GM23338 (cell line): ENCODE data around the gene NOSTRIN. TPM values are rescaled to one million over a fixed set of nuclear protein-coding genes. Genes with fewer than 3 reads are reported as not detected.

Source experiments
- ATAC-seq: fragments of 200-7000 bp; cut with Tn5 transposase; 3 replicates; pipeline ENCODE4 v1.9.1; 2020
- DNase-seq: peaks from one replicate; pipeline ENCODE4 v3.0.0-alpha.2; 2015; ENCODE audit warnings: low spot score
- H2AFZ ChIP-seq: fragments of 200-600 bp; sonication (generic); 2 replicates; pipeline ENCODE4 v1.8.0; 2016; ENCODE audit warnings: antibody characterized with exemption, mild to moderate bottlenecking, moderate library complexity
- H3F3A ChIP-seq: fragments of 200-600 bp; sonication (generic); replicated peaks from 2 replicates; pipeline ENCODE4 v1.8.0; 2017; ENCODE audit warnings: antibody characterized with exemption, mixed run types, low read depth
- H3K27ac ChIP-seq: fragments of 200-600 bp; sonication (generic); 2 replicates; pipeline ENCODE4 v1.6.1; 2016; ENCODE audit warnings: low read depth
- H3K27me3 ChIP-seq: fragments of 200-600 bp; sonication (generic); 2 replicates; pipeline ENCODE4 v1.8.0; 2016; ENCODE audit warnings: mild to moderate bottlenecking, mixed run types, moderate library complexity; ENCODE audit not compliant: insufficient read depth
- H3K36me3 ChIP-seq: fragments of 200-600 bp; sonication (generic); 2 replicates; pipeline ENCODE4 v1.8.0; 2016; ENCODE audit warnings: mild to moderate bottlenecking; ENCODE audit not compliant: insufficient read depth
- H3K4me1 ChIP-seq: fragments of 200-600 bp; sonication (generic); 2 replicates; pipeline ENCODE4 v1.8.0; 2016; ENCODE audit warnings: mild to moderate bottlenecking, moderate library complexity; ENCODE audit not compliant: insufficient read depth
- H3K4me2 ChIP-seq: fragments of 200-600 bp; sonication (generic); 2 replicates; pipeline ENCODE4 v1.7.1; 2017; ENCODE audit warnings: mixed run types
- H3K4me3 ChIP-seq: fragments of 200-600 bp; sonication (generic); 2 replicates; pipeline ENCODE4 v1.6.1; 2016; ENCODE audit warnings: mixed run types
- H3K79me2 ChIP-seq: fragments of 200-600 bp; sonication (generic); replicated peaks from 2 replicates; pipeline ENCODE4 v1.8.0; 2017; ENCODE audit warnings: mild to moderate bottlenecking; ENCODE audit not compliant: insufficient read depth
- H3K9me2 ChIP-seq: fragments of 200-600 bp; sonication (generic); 2 replicates; pipeline ENCODE4 v1.8.0; 2017; ENCODE audit not compliant: insufficient read depth
- H4K20me1 ChIP-seq: fragments of 200-600 bp; sonication (generic); replicated peaks from 2 replicates; pipeline ENCODE4 v1.8.0; 2017; ENCODE audit warnings: mild to moderate bottlenecking; ENCODE audit not compliant: insufficient read depth
- H3K27ac Mint-ChIP-seq: 2 replicates; pipeline ENCODE4 v1.8.0; 2020; ENCODE audit warnings: inconsistent platforms, mild to moderate bottlenecking, moderate library complexity, mixed read lengths
- H3K27me3 Mint-ChIP-seq: 3 replicates; pipeline ENCODE4 v1.8.0; 2022; ENCODE audit warnings: low read depth, mild to moderate bottlenecking, moderate library complexity, mixed read lengths, inconsistent platforms; ENCODE audit not compliant: insufficient read depth, poor library complexity
- H3K36me3 Mint-ChIP-seq: 3 replicates; pipeline ENCODE4 v1.8.0; 2021; ENCODE audit warnings: low read depth, mild to moderate bottlenecking, inconsistent platforms, moderate library complexity, mixed read lengths
- H3K4me1 Mint-ChIP-seq: 3 replicates; pipeline ENCODE4 v1.8.0; 2020; ENCODE audit warnings: mild to moderate bottlenecking, inconsistent platforms, mixed read lengths
- H3K4me3 Mint-ChIP-seq: 3 replicates; pipeline ENCODE4 v1.8.0; 2021; ENCODE audit warnings: moderate library complexity, mild to moderate bottlenecking, inconsistent platforms, mixed read lengths
- H3K9me3 Mint-ChIP-seq: 3 replicates; pipeline ENCODE4 v1.8.0; 2020; ENCODE audit warnings: moderate library complexity, mild to moderate bottlenecking, inconsistent platforms, mixed read lengths
- CREB1 ChIP-seq: fragments of 250-450 bp; sonication (Bioruptor Pico); IDR thresholded peaks from 2 replicates; pipeline ENCODE4 v1.5.0; 2020; ENCODE audit warnings: low read depth, mild to moderate bottlenecking, moderate library complexity
- JUNB ChIP-seq: IDR thresholded peaks from one replicate; pipeline ENCODE4 v1.6.1; 2016; ENCODE audit warnings: antibody characterized with exemption; ENCODE audit not compliant: unreplicated experiment
- NANOG ChIP-seq: IDR thresholded peaks from 2 replicates; pipeline ENCODE4 v1.6.1; 2016; ENCODE audit warnings: antibody characterized with exemption, borderline replicate concordance
- POLR2AphosphoS5 ChIP-seq: IDR thresholded peaks from 2 replicates; pipeline ENCODE4 v1.6.1; 2016; ENCODE audit warnings: antibody characterized with exemption, low read depth
- ZNF114 ChIP-seq: fragments of 250-450 bp; sonication (Bioruptor Pico); IDR thresholded peaks from 2 replicates; pipeline ENCODE4 v1.5.0; 2020; ENCODE audit warnings: mild to moderate bottlenecking, moderate library complexity
- polyA plus RNA-seq: library from polyadenylated mRNA; unstranded; fragments of >200 nt; fragmentation: Nextera tagmentation; extraction: Ambion mirVana; gene quantifications from 2 replicates; pipeline ENCODE4 v1.2.1, GENCODE V29; 2016
- total RNA-seq: library from RNA; depleted of rRNA; stranded (reverse); fragments of >200 nt; shearing (Covaris generic); gene quantifications from 2 replicates; pipeline ENCODE4 v1.2.3, GENCODE V29; 2014
- TF ChIP-seq, protein P1 (sequence below): IDR thresholded peaks from one replicate; pipeline ENCODE4 v1.6.1; 2018; ENCODE audit warnings: antibody characterized with exemption; ENCODE audit not compliant: unreplicated experiment
- TF ChIP-seq, protein P2 (sequence below): fragments of 250-450 bp; sonication (Bioruptor Pico); IDR thresholded peaks from 2 replicates; pipeline ENCODE4 v1.5.0; 2020; ENCODE audit warnings: mild to moderate bottlenecking, moderate library complexity

NOSTRIN gene
- total and polyA plus RNA-seq, 2 experiments from 2014 or later: 1.8 TPM; not detected in 1

DNA sequence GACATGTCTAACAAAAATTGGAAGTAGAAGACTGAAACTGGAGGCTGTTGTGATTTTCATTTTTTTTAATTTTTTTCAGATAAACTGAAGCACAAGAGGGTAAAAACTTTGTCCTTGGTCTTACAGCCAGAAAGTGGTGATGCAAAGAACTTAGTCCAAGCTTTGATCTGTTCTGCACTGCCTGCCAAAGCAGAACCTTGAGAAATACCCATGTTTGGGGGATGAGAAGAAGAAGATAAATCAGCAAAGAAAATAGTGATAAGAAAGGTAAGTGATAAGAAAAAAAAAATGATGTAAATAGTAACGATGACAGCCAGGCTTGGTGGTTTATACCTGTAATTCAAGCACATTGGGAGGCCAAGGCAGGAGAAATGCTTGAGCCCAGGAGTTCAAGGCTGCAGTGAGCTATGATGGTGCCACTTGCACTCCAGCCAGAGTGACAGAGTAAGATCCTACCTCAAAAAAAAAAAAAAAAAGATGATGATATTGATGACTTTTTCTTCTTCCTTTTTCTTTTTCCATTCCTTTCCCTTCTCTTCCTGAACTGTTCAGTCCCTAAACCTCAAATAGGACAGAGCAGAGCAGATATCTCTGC, 14.6 kb upstream of the NOSTRIN start:
- Histone ChIP-seq H3K36me3 (no peaks in the 10 kb centered on the region), H3F3A (no peaks in the 10 kb centered on the region), H3K9me2 (peaks cover 8% of the 10 kb centered on the region), H4K20me1 (no peaks in the 10 kb centered on the region), H2AFZ (no peak overlapping the region), H3K79me2 (no peaks in the 10 kb centered on the region), H3K4me3 (no peak overlapping the region), H3K27me3 (no peaks in the 10 kb centered on the region), H3K4me1 (peaks cover 7% of the 10 kb centered on the region; the same call in 1 of the 2 replicates), H3K4me2 (no peak overlapping the region), H3K27ac (no peak overlapping the region)
- TF ChIP-seq ZNF114 (CRISPR knock-in tag): no peak
- TF ChIP-seq JUNB: no peak
- TF ChIP-seq, protein P1, sequence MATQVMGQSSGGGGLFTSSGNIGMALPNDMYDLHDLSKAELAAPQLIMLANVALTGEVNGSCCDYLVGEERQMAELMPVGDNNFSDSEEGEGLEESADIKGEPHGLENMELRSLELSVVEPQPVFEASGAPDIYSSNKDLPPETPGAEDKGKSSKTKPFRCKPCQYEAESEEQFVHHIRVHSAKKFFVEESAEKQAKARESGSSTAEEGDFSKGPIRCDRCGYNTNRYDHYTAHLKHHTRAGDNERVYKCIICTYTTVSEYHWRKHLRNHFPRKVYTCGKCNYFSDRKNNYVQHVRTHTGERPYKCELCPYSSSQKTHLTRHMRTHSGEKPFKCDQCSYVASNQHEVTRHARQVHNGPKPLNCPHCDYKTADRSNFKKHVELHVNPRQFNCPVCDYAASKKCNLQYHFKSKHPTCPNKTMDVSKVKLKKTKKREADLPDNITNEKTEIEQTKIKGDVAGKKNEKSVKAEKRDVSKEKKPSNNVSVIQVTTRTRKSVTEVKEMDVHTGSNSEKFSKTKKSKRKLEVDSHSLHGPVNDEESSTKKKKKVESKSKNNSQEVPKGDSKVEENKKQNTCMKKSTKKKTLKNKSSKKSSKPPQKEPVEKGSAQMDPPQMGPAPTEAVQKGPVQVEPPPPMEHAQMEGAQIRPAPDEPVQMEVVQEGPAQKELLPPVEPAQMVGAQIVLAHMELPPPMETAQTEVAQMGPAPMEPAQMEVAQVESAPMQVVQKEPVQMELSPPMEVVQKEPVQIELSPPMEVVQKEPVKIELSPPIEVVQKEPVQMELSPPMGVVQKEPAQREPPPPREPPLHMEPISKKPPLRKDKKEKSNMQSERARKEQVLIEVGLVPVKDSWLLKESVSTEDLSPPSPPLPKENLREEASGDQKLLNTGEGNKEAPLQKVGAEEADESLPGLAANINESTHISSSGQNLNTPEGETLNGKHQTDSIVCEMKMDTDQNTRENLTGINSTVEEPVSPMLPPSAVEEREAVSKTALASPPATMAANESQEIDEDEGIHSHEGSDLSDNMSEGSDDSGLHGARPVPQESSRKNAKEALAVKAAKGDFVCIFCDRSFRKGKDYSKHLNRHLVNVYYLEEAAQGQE: no peak
- TF ChIP-seq, protein P2, sequence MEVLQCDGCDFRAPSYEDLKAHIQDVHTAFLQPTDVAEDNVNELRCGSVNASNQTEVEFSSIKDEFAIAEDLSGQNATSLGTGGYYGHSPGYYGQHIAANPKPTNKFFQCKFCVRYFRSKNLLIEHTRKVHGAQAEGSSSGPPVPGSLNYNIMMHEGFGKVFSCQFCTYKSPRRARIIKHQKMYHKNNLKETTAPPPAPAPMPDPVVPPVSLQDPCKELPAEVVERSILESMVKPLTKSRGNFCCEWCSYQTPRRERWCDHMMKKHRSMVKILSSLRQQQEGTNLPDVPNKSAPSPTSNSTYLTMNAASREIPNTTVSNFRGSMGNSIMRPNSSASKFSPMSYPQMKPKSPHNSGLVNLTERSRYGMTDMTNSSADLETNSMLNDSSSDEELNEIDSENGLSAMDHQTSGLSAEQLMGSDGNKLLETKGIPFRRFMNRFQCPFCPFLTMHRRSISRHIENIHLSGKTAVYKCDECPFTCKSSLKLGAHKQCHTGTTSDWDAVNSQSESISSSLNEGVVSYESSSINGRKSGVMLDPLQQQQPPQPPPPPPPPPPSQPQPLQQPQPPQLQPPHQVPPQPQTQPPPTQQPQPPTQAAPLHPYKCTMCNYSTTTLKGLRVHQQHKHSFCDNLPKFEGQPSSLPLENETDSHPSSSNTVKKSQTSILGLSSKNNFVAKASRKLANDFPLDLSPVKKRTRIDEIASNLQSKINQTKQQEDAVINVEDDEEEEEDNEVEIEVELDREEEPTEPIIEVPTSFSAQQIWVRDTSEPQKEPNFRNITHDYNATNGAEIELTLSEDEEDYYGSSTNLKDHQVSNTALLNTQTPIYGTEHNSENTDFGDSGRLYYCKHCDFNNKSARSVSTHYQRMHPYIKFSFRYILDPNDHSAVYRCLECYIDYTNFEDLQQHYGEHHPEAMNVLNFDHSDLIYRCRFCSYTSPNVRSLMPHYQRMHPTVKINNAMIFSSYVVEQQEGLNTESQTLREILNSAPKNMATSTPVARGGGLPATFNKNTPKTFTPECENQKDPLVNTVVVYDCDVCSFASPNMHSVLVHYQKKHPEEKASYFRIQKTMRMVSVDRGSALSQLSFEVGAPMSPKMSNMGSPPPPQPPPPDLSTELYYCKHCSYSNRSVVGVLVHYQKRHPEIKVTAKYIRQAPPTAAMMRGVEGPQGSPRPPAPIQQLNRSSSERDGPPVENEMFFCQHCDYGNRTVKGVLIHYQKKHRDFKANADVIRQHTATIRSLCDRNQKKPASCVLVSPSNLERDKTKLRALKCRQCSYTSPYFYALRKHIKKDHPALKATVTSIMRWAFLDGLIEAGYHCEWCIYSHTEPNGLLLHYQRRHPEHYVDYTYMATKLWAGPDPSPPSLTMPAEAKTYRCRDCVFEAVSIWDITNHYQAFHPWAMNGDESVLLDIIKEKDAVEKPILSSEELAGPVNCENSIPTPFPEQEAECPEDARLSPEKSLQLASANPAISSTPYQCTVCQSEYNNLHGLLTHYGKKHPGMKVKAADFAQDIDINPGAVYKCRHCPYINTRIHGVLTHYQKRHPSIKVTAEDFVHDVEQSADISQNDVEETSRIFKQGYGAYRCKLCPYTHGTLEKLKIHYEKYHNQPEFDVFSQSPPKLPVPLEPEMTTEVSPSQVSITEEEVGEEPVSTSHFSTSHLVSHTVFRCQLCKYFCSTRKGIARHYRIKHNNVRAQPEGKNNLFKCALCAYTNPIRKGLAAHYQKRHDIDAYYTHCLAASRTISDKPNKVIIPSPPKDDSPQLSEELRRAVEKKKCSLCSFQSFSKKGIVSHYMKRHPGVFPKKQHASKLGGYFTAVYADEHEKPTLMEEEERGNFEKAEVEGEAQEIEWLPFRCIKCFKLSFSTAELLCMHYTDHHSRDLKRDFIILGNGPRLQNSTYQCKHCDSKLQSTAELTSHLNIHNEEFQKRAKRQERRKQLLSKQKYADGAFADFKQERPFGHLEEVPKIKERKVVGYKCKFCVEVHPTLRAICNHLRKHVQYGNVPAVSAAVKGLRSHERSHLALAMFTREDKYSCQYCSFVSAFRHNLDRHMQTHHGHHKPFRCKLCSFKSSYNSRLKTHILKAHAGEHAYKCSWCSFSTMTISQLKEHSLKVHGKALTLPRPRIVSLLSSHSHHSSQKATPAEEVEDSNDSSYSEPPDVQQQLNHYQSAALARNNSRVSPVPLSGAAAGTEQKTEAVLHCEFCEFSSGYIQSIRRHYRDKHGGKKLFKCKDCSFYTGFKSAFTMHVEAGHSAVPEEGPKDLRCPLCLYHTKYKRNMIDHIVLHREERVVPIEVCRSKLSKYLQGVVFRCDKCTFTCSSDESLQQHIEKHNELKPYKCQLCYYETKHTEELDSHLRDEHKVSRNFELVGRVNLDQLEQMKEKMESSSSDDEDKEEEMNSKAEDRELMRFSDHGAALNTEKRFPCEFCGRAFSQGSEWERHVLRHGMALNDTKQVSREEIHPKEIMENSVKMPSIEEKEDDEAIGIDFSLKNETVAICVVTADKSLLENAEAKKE: no peak
- no peak for TF ChIP-seq CREB1
- no peak for TF ChIP-seq NANOG
- TF ChIP-seq POLR2AphosphoS5: no peak
- peaks cover 6% of the 10 kb centered on the region; the same call in 2 of the 3 replicates for H3K4me1 Mint-ChIP-seq
- no peaks in the 10 kb centered on the region for H3K36me3 Mint-ChIP-seq
- H3K27ac Mint-ChIP-seq: no peak overlapping the region
- ATAC-seq (no peak), DNase-seq (no peak)
- H3K27me3 Mint-ChIP-seq: peaks cover 4% of the 10 kb centered on the region
- no peaks in the 10 kb centered on the region for H3K9me3 Mint-ChIP-seq
- H3K4me3 Mint-ChIP-seq: no peak overlapping the region
